Left cardiac atrium (tissue), 4 donors: Measurements from ENCODE around the gene SOWAHA. TPM values are rescaled to one million over a fixed set of nuclear protein-coding genes. Genes with fewer than 3 reads are reported as not detected.

Experiments used
- ATAC-seq, 2 donors: fragments of 200-7000 bp; cut with Tn5 transposase; one replicate each; pipeline ENCODE4 v1.9.1; 2020; ENCODE audit warnings: mild to moderate bottlenecking in 2 of 2, moderate library complexity in 2 of 2
- DNase-seq: peaks from one replicate; pipeline ENCODE4 v3.0.0-alpha.2; 2020
- intact Hi-C, 2 donors: fragments of 100-400 bp; cut with DNase I; formaldehyde crosslinking; loops; one replicate each; pipeline versions ENCODE4 v1.14.1 to v1.15.1; 2022 to 2023
- long read RNA-seq: library from polyadenylated mRNA; unstranded; transcript quantifications from one replicate; pipeline ENCODE4 v2.0.0, GENCODE V29; 2021
- total RNA-seq, 2 donors: library from RNA; stranded (reverse); fragmentation: NEBNext Ultra II Directional; extraction: Animal tissue kit (Norgen Biotek cat#: 25700); gene quantifications; one replicate each; pipeline ENCODE4 v1.2.1, GENCODE V29; 2021
- donor health status: DM: no; HTN: yes; CAD: no.
- donor health status: DM: no; HTN: yes; CAD: no; lungs with severe emphysema.
- donor health status: DM: yes; HTN: yes; CAD: no.
- donor health status: Dilated cardiomyopathy.

Gene SOWAHA
- under 1 TPM in 1 of 2 donors, not detected in 1; 0.06 TPM for total RNA-seq
- long read RNA-seq = 0 reads

DNA sequence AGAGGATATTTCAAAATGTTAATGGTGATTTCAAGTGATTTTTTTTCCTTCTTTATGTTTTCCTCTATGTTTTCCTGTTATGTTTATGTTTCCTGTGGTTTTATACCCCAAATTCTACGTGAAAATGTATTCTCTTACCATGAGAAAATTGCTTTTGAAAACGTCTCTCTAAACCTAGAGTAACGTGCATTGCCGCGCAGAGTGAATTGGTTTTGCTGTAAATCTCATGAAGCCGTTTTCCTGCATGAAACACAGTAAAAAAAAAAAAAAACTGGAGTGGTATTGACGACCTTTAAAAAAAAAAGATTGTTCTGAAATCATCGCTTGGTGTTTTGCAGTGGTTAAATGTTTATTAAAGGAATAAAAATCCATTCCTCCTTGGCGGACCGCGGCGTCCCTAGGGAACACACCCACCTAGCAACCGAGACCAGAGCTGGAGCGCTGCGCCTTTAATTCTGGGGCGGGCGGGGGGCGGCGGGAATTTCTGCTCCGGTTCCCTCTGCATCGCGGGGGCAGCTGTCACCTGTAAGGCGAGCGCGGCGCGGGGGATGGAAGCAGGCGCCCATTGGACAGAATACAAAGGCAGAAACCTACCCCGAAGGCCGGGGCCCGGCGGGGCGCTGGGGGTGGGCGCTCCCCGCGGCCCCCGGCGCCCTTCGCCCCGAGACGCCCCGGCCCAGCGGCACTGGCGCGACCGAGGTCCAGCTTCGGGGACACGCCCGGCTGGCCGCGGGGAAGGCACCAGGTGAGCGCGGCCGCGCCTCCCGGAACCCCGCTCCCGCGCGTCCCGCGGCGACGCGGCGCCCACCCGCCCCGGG, at the start of gene SOWAHA:
SOWAHA (plus strand) TSS at position 522 of the 818 bp plus-strand sequence. CDS start 320 bp downstream, outside the sequence.
- intact Hi-C loops = loop anchor here in 1 of 2 donors (10.0 kb wide), 1 partner anchor 58 kb away; no protein-coding TSS in a partner anchor
- no peak for DNase-seq
- ATAC-seq = no peak

DNA sequence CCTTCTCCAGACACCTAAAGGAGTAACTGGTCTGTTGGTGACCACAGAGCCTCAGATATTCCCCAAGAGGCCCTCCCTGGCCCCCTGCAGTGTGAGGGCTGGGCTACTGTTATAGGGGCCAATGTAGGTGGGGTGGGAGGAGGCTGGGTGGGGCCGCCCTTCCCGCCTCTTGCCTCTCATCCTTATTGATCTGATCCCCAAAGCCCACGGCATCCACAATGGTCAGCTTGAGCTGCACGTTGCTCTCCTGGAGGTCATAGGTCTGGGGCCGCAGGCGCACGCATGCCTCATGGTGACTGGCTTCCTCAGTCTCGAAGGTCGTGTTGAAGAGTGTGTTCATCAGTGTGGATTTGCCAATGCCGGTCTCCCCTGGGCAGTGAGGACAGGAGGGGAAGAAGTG, 49.1 kb upstream of the SOWAHA start:
- no peak for ATAC-seq
- no peak for DNase-seq
- intact Hi-C loops = no loop called here

DNA sequence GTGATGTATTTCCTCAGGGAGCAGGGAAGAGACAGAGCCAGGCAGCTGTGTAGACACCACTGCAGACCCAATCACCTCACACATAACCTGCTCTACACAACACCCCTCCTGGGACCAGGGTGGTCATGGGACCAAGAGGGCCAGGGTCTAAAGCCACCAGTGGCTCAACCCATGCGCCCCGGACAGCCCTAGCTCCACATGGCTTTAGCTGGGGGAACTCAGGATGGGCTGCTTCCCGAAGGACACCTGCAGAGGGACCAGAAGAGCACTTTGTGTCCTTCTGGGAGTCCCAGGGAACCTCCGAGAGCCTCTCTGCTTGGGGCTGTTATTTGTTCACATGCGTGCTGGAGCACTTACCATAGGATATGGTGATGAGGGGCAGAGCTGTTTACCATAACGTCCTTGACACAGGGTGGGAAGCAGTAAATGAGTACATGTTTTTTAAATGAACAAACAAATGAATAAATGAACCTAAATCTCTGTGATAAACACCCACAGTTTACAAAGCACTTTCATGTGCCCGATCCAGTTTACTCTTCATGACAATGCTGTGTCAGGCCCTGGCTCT, 48.3 kb upstream of the SOWAHA start:
- intact Hi-C loops = no loop called here
- ATAC-seq = no peak
- DNase-seq = no peak

DNA sequence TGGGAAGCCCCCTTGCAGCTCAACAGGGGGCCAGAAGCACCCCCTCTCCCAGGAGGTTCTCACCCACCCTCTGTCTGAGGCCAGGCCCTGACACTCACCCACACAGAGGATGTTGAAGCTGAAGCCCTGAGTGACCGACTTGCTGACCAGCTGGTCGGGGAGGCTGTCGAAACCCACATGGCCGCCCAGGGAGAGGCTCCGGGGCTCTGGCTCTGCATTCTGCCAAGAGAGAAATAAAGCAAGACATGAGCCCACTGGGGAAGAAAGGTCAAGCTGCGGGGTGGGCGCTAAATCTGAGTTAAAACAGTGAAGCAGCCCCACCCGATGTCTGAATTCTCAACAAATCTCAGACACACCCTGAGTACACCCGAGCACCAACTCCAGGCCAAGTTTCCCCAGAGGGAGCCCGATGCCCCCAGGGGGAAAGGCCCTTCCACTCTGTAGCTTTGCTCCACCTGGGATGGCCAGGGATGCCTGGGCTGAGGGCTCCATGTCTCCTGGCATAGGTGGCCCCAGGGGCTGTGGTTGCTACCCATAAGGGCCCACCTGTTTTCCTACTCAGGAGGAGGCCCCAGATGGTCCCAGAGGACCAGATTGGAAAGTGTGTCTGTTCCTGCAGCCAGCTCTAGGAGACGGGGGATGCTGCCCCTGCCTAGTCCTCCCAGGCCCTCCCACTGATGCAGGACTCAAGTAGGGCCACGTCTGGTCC, 47.6 kb upstream of the SOWAHA start:
- ATAC-seq (peak in 1 of 2 donors; percentile 5), DNase-seq (no peak)
- intact Hi-C loops = no loop called here

DNA sequence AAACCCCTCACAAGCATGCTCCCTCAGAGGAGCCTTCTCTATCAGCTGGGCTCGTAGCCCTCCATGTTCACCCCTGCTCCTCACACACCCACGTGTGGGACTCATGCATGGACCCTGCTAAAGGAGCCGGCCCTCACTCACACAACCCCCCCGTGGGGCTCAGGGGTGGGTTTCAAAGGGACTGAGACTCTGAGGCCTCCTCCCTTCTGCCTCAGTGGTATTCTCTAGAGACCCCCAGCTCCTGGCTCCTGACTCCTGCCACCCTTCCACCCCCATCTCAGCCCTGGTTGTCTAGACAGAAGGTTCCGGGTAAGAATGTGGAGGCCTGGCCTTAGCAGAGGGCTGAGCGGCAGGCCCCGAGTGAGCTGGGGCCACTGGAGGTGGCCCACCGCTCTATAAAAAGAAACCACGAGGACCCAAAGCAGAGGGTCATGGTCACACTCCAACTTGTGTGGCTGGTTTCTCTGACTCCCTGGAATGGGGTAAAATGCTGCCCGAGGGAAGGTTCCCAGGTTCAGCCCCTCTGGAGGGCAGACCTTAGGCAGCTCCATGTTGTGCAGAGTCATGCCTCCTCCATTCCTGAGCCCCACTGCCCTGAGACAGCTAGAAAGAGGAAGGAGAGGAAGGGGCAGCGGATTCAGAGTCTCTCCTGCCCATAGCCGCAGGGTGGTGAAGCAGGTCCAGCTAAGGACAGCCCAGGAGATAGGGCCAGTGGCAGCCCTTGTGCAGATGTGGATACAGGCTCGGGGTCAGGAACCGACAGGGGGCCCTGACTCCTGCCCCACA, 46.9 kb upstream of the SOWAHA start:
- intact Hi-C loops = no loop called here
- ATAC-seq (no peak), DNase-seq (no peak)

DNA sequence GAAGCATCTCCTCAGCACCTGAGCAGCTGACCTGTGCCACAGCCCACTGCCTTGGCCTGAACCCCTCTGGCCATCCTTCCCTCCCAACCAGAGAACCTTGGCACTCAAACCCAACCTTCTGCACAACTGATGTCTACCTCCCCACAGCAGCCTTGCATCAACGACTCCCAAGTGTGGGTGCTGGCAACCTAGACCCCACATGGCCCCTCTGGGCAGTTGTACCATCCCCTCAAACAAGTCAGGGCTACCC, 46.4 kb upstream of the SOWAHA start:
- DNase-seq = no peak
- intact Hi-C loops = no loop called here
- ATAC-seq = no peak

DNA sequence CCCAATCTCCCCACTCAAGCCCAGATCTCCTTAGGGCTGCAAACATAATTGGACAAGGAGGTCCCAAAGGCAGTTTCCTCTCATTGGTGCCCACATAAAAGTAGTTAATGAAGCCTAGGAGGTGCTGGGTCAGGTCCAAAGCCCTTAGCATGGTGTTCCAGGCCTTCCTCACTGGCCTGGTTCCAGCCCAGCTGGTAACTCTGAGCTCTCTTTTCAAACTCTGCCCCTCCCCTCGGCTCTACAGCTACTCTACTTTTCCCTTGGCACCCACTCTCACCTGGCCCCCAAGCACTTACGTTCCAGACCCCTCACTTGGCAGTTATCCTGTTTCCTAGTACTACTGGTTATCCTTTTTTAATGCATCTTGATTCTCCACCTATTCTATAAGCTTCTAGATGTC, 46.0 kb upstream of the SOWAHA start:
- DNase-seq = no peak
- intact Hi-C loops = no loop called here

DNA sequence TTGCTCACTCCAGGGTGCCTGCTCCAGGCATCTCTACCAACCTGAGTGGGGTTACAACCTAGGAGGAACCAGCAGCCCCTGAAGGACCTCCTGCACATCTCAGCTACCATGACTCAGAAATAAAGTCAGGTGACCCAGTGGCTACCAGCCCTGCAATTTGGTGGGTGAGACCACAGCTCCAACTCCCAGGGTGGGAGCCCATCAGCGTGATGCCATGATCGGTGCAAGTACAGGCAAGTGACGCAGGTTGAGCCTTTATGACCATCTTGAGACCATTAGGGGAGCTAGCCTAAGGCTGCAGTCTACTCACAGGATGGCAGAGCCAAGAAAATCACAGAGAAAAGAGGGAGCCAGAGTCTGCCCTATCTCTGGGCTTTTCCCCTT, 44.6 kb upstream of the SOWAHA start:
- DNase-seq (no peak), ATAC-seq (no peak)
- intact Hi-C loops = no loop called here

More for the DNA sequence above, 46.0 kb upstream of the SOWAHA start:
- no peak for ATAC-seq

DNA sequence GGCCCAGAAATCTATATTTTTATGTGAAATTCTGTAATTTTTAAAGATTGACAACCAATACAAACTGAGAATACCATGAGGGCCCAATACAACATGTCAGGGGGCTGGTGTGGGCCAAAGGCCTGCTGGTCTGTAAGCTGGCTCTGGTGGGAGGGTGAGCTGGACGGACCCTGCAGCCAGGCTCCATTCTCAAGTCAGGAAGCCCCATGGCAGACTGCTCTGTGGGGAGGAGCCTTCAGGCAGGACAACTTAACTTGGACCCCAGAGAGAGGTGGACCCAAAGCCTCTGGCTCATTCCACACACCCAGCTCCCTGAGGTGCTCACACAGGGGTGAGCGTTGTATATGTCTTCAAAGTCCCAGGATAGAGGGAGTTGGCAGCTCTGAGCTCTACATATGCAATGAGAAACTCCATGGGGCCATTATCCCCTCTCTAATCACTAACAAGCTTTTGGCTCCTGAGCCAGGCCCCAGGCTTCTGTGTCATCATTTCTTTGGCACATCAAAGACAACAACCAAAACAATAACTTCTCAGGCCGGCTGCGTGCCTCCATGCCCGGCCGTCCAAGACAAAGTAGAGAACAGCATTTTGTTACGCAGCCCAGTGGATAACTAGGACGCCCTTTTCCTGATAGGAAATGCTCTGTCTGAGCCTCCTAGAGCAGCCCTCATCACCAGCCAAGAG, 42.5 kb upstream of the SOWAHA start:
- ATAC-seq = no peak
- no peak for DNase-seq

DNA sequence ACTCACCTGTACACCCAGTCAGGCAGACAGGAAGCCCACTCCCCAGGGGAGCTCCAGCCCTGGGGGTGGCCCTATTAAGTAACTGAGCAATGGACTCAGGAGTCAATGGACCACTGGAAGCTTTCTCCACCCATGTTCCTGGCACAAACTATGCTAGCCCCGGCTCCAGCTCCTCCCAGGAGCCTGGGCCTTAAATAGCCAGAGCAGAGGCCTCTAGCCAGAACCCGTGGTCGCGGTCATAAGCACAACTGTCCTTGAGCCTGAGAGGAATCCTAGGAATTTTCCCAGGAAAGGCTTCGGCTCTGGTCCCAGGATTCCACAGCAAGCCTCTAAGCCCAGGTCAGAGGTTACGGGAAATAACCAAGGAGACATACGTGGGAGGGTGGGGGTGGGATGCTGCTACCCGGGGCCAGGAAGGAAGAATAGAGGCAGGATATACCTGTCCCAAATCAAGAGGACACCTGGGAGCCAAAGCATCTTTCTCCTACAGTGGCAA, 41.6 kb upstream of the SOWAHA start:
- ATAC-seq = peak; percentile 10 to 51

More for the DNA sequence above, 42.5 kb upstream of the SOWAHA start:
- intact Hi-C loops = no loop called here

DNA sequence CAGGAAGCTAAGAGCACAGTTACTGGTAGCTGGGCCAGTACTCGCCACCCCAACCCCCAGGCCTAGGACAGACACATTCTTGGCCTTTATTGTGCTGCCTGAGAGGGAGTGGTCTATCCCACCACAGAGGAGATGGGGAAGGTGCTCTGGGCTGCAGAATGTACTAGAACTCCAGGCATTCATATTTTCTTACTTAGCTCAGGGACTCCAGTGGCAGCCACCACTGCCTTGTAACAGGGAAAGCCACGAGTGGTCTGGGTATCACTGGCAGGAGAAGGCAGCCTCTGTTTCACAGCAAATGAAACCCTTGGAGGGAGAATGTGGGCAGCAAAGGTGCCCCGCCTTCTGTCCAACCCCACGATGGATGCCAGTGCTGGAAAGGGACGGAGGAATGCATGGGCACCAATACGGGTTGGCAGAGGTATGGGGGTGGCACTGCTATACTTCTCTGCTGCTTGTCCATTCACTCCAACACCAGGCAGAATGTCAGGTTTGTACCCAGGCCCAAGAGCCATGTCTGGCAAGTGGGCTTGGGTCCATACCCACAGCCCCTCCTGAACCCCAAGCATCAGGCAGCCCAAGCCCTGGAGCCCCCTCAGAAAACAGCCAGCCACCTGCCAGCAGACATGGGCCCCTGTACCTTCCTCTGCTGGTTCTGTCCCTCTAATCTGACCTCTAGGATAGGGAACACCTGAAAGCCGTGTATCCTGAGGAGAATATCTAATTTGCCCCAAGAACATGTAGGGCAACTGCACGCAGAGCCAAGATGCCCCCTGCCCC, 40.6 kb upstream of the SOWAHA start:
- intact Hi-C loops = no loop called here
- DNase-seq (no peak), ATAC-seq (no peak)

More for the DNA sequence above, 41.6 kb upstream of the SOWAHA start:
- intact Hi-C loops = no loop called here
- peak; percentile 50 for DNase-seq

DNA sequence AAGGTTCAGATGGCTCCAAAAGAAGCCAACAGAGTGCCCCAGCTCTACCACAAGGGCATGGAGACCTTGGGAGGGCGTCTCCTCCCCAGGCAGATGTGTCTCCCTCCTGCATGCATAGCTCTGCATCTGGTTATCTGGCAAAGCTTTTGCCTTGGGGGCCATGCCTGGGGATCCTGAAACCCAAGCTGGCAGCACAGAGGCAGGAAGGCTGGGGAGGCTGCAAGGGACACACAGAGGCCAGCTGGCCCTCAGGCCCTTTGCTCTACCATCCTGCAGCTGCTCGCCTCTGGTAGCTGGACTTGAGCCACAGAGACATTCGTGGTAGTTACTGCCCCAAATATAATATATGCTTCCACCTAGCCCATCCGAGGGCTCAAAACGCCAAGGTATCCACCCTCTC, 40.0 kb upstream of the SOWAHA start:
- intact Hi-C loops = no loop called here

DNA sequence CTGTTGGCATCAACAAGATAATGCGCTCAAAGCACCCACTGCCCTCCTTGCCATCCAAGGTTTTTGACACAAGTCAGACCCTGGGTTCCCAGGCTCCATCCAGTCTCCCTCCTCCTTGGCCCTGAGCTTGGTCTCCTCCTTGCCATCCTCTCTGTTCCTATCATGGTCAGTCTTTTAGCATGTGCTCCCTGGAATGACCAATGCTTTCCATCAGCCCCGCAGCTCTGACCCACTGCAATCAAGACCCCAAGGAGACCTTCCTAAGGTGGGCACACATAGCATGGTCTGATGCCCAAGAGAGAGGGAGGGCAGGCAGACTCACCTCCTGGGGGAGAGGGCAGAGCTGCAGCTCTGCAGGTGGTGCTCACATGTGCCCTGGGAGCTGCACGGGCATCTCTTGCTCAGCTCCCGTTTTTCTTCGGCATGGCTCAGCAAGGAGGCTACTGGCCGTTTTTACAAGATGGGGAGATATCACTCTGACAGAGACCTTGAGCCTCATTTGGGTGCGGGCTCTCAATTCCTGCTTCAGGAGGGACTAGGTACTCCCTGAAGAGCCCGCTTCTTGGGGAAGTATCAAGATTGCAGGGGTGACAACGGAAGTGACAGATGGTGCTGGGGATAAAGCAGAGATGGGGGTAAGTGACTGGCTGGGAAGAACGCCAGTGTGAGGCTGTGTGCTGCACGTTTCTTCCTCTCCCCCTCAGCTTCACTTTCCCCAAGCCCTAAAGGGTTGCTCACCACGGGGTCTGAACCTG, 39.3 kb upstream of the SOWAHA start:
- intact Hi-C loops = no loop called here
- no peak for DNase-seq
- ATAC-seq = no peak

More for the DNA sequence above, 40.0 kb upstream of the SOWAHA start:
- ATAC-seq (no peak), DNase-seq (no peak)

DNA sequence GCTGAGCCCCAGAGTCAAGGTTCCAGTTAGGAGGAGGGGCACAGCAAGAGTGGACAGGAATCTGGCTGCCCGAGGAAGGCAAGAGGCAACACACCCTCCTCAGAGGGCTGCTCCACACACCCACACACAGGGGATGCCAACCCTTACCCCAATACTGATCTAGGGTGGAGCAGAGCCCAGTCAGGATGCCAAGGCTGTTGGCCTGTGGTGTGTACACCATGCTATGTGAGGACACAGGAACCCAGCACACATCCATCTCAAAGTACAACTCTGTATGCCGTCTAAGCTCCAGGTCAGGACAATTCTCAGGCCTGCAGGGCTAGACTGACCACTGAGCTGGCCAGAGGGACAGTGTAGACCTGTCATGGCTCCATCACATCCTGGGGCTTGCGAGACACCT, 38.7 kb upstream of the SOWAHA start:
- ATAC-seq = peak in 1 of 2 donors; percentile 3
- intact Hi-C loops = no loop called here
- DNase-seq = no peak

DNA sequence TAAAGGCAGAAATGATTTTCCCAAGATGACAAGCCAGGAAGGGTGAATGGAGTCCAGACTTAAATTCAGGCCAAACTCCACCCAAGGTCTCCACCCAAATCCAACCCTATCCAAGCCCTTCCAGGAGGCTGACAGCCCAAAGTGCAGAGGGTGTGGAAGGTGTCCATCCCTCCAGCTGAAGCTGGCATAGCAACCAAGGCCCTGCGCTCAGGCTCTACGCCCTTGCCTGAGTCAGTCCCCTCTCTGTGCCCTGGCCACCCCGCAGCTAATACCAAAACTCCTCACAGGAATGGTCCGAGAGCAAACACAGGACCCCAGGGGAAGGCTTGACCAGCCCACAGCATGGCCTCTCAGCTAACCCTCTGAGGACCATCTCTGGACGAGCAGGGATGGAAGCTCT, 38.2 kb upstream of the SOWAHA start:
- ATAC-seq (peak in 1 of 2 donors; percentile 35), DNase-seq (no peak)
- intact Hi-C loops = no loop called here

DNA sequence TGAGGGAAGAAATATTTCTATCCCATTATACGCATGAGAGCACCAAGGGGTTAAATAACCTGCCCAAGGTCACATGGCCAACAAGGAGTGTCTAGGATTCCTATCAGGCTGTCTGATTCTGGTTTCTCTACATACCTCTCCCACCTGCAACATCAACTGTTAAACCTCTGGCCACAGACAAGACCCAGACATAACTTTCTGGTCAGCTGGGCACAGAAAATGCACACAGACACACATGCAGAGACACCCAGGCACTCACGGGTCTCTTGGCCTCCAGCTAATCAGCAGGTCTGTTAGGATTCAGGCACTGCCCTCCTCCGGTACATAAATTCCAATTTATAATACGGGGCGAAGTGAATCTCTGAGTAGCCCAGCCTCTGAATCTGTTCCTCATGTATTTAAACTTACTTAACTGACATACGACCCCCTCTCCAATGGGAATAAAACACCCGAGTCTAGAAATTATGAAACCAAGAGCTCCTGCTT, 37.6 kb upstream of the SOWAHA start:
- DNase-seq (no peak), ATAC-seq (no peak)
- intact Hi-C loops = no loop called here
